Stimulated activated CD8-positive, alpha-beta memory T cell treated with anti-CD3 and anti-CD28 coated beads, Interleukin-15, amount 100 ng/mL, for 24 hours (primary cell): Measurements from ENCODE around the gene FOXK1.

ENCODE experiments used
- DNase-seq: peaks from one replicate; pipeline ENCODE4 v3.0.0-alpha.2; 2020; ENCODE audit warnings: low read depth

The FOXK1 gene

DNA sequence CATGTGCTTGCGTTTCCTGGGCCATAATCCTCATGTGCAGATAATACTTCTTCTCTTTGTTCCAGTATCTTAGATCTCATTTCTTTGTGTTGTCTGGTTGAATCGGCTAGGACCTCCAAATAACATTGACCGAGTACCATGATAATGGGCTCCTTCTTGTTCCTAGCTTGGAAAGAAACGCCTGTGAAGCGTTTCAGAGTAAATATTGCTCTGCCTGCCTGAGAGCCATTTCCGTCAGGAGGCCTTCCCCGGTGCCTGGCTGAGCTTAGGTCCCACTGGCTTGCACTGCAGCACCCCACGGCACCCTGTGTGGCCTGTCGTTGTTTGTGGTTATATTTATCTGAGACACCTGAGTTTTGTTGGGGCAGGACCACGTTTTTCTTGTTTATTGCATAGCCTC lies 17.7 kb downstream of the FOXK1 start:
- no peak for DNase-seq

DNA sequence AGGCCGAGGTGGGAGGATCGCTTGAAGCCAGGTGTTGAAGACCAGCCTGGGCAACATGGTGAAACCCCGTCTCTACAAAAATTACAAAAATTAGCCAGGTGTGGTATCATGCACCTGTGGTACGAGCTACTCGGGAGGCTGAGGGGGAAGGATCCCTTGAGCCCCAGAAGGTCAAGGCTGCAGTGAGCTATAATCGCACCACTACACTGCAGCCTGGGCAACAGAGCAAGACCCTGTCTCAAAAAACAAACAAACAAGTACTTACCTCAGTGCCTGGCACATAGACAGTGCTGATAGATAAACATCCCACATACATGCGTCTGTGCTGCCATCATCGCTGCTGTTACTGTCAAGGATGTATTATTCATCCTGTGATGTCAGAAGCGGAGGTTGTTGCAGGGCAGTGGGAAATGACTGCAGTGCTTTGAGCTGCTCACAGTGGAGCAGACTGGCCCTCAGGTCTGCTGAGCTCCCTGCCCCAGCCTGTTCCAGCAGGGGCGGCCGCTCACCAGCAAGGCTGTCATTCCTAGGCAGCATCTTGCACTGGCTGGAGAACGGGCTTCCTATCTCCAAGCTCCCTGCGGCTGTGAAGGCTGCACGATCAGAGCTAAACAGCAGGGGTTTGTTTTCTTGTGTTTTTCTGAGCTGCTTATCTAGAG lies 18.6 kb downstream of the FOXK1 start:
- no peak for DNase-seq

DNA sequence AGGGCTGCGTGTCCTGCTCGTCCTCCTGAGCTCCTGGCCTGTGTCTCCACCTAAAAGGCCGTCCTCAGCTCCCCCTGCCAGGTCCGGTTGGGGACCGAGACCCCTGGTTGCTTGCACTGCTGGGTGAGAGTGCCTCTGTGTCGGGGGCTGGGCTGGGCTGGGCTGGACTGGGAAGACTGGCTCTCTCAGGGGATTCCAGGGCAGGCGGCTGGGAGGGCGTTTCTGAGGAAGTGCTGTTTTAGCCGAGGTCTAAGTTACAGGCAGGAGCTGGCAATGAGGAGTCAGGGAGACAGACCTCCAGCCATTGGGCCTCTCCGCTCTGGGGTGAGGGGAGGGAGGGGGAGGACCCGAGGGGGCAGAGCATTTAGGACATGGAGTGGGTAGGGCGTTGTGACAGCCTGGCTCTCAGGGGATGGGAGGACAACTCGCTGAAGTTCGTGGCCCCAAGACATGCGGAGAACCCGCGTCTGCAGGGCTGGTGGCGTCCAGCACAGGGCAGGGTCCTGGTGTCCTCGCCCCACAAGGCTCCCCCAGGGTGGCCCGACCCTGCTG lies 20.9 kb downstream of the FOXK1 start:
- DNase-seq = no peak

DNA sequence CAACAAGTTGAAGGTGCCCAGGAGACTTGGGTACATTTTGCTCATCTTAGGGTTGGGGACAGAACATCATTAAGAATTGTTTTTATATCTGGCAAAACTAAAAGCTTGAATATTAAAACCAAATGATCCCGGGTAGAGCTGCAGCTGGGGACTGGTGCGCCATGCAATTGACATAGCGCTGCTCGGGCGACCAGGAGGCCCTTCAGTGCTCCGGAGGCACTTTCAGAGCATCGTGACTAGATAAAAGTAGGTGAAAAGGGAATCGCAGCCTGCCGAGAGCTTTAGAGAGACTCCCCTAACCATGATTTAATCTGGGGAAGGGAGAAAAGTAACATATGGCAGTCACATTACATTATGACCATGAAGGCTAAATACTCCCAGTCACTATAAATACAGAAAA lies 21.4 kb downstream of the FOXK1 start:
- no peak for DNase-seq

DNA sequence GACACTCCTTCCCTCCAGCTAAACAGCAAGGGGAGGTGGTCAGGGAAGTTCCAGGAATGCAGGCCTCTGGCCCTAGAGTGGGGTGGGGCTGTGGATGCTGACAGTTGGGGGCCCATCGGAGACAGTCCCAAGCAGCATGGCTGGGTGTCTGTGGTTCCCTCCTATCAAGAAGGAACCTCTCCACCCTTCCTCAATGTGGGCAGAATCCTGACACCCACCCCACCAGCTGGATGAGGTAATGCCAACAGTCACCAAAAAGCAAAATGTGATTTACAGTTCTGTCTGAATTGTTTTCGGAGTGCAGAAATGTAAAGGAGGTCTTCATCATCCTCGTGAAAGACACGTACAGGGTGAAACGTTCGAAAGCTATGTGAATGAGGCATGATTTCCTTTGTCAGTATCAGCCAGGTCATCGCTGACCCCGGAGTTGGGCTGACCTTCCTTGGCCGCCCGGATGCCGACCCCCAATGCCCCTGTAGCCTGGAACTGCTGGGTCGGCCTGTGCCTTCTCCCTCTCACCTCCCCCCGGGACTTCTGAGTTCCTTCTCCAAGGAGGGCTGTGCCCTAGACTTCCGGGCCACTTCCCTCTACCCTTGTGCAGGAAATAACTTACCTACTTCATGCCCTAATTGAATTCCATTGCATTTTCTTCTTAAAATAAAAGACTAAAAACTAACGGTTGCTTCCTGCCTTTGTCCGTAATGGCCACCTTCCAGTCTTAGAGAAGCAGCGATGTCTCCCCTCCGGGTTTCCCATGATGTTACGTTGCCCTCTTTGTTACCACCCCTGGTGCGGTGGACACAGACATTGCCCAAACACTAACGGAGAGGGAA lies 24.5 kb downstream of the FOXK1 start:
- DNase-seq = no peak

DNA sequence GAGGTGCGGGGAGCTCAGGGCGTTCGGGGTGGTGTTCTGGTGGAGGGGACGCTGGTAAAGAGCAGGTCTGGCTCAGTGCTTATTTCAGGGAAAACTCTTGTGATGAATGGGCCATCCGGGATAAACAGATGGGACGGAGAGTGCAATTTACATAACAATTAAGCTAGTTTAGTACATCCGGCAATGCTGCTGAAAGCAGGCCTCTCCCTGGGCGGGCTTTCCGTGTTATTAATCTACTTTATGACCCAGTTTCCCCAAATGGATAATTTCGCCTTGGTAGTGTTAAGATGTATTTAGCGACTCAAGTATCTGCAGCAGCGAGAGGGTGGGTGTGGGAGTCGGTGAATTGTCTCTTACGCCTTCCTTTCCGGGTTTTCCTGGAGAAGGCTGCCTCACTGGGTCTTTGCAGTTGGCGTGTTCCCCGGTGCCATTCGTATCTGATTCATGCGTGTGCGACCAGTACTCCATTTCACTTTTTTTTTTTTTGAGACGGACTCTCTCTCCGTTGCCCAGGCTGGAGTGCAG lies 25.2 kb downstream of the FOXK1 start:
- DNase-seq = no peak

DNA sequence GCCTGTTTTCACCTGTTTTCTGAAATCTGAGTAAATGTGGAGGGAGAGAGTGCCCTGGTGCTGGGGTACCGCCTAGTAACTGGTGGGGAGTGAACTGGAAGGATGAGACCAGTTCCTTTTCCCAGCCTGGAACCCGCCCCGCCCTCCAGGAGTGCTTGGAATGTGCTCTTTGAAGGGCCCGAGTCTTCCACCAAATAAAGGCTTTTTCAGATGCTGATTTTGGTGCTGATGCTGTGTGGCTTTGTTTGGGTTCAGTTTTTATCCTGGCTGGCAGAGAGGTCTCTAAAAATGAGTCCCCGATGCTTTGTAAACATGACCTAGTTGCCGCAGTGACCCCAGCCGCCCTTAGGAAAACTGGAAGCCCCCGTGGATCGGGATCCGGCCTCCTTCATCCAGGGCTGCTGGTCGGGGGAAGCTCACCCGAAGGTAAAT lies 25.9 kb downstream of the FOXK1 start:
- no peak for DNase-seq

DNA sequence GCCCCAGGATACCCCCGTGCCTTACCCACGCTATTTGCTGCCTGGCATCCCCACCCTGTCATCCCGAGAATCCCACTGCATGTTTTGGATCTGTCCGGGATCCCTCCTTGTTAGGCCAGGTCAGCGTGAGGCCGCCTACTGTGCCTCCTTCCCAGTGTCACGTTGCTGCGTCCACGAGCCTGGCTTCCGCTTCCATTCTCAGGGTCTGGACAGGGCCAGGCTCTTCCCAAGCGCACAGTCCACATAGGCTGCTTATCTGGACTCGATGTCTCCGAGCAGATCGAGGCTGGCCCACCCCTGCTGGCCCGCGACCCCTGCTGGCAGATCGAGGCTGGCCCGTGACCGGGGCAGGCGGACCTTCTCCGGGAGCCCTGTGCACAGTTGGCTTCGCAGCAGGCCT lies 27.1 kb downstream of the FOXK1 start:
- no peak for DNase-seq

DNA sequence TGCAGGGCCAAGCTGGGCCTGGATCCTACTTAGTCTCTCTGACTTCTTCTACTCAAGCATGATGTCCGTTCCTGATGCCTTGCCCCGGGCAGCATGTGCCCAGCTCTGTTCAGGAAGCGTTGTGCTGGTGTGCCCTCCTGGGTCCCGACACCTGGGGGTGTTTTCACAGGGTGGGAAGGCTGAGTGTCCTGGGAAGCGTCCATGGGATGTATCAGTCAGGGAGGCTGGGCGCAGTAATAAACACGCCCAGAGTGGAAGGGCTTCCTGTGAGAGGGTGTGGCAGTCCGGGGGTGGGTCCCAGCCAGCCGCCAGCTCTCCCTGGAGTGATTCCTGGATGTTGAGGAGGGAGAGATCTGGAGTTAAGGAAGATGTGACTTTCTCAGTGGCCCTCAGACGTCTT lies 29.0 kb downstream of the FOXK1 start:
- no peak for DNase-seq

DNA sequence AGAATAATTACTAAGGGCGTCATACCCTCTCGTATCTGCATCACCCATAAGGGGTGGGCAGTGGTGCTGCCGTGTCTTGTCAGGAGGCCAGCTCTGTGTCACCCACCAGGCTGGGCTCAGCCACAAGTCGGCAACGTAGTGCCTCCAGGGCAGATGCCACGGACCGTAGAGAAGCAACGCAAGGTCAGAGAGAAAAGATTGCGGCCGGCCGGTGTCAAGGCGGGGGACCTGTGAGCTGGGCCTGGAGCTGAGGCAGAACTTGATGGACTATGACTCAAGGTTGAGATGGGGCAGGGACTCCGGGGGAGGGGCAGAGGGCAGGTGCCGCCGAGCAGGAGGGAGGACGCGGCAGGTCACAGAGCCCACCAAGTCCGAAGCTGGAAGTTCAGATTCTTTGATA lies 29.5 kb downstream of the FOXK1 start:
- DNase-seq = no peak

DNA sequence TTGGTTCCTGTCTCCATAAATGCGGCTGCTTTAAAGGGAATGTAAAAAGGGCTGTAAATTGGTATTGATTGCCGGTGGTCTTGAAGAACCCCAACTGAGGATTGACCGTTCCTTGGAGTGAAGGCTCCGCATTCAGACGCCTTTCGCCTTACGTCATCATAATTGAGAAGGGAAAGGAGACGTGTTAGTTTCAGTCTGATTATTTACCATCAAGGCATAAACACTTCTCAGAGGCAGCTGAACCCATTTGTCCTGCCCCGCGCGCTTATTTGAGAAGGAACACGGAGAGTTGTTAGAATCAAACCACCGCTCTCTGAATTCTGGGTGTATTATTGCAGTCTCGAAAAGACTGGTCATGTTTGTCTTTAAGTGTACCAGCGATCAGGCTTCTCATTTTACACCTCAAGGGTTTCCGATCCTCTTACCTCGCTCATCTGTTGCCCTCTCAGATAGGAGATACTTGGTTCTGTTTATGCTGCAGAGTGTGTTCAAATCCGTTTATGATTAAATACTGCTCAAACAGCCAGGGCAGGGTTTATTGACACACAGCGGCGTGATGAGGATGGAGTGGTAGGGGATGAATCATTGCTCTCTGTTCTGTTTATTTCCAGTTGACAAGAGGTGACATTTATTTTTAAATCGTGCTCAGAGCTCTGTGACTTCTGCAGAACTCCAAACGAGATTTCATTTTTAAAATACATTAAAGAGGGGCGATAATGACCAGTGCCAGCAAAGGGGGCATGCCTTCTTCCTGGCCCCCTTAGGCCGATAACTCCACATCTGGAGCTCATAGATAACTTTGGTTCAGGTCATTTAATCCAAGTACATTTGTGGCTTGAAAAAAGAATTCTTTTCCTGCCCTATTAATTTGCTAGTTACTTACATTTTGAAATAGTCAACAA lies 30.4 kb downstream of the FOXK1 start:
- DNase-seq = no peak

DNA sequence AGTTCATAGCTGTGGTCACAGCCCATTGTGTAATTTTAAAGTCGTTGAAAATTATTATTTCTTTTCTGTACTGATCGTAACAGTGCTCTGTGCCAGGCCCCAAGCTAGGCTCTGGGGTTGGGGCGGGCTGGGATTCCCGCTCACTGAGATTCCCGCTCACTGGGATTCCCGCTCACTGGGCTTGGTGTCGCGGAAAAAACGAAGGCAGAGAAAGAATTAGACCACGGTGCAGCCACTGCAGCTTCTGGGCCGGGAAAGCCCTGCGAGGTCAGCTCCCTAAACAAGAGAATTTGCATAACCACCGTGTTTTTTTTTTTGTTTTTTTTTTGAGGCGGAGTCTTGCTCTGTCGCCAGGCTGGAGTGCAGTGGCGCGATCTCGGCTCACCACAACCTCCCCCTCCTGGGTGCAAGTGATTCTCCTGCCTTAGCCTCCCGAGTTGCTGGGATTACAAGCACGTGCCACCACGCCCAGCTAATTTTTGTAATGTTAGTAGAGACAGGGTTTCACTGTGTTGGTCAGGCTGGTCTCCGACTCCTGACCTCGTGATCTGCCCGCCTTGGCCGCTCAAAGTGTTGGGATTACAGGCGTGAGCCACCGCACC lies 31.2 kb downstream of the FOXK1 start:
- no peak for DNase-seq

DNA sequence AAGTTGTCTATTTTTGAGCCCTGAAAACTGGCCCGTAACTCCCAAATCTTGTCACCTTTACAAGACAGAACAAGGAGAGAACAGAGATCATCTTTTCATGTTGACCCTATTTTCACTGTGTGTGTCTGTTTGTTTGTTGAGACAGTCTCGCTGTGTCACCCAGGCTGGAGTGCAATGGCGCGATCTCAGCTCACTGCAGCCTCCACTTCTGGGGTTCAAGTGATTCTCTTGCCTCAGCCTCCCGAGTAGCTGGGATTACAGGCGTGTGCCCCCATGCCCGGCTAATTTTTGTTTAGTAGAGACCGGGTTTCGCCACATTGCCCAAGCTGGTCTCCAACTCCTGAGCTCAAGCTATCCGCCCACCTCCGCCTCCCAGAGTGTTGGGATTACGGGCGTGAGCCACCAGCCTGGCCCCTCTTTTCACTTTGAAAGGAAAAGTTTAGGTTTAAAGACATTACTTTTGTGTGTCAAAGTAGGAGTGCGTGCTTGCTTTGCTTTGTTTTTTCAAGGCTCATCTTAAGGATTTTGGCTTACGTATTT lies 32.1 kb downstream of the FOXK1 start:
- no peak for DNase-seq

DNA sequence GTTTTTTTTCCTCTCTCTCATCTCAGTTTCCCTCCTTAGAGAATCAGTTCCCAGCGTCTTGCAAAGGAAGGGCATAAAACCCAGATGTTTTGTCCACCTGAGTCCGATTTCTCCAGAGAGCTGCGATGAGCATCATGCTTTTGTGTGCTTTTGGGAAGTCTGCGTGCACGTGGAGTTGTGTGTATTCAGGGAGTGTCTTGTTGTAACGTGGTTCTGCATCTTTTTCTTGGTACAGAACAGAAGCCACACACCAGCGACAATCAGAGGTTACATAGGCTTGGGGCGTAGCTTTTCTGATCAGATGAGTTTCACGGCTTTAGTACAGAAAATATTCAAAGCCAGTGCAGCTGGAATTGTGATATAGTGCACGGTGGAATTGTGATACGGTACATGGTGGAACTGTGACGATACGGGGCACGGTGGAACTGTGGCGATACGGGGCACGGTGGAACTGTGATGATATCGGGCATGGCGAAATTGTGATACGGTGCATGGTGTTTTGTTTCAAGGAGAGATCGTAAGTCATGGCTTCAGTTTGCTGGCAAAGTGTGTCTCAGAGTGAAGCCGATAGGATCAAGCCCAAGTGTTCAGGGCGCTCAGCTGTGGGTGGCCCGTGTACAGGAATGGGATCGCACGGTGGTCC lies 32.8 kb downstream of the FOXK1 start:
- no peak for DNase-seq

DNA sequence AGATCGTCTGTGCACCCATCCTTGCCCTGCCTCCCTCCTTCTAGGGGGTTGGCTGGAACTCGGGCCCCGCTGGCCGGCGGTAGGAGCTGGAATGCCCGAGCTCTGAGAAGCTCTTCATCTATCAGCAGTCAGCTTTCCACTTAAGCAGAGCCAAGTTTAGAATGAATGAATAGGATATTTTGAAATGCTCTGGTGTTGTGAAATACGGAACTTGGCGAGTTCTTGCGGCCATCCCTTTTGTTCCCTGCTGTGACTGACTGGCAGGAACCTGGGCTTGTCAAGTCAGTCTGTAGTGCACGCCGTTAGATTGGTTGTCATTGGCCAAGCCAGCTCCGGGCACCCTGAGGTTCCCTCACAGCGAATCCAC lies 33.3 kb downstream of the FOXK1 start:
- DNase-seq = no peak

DNA sequence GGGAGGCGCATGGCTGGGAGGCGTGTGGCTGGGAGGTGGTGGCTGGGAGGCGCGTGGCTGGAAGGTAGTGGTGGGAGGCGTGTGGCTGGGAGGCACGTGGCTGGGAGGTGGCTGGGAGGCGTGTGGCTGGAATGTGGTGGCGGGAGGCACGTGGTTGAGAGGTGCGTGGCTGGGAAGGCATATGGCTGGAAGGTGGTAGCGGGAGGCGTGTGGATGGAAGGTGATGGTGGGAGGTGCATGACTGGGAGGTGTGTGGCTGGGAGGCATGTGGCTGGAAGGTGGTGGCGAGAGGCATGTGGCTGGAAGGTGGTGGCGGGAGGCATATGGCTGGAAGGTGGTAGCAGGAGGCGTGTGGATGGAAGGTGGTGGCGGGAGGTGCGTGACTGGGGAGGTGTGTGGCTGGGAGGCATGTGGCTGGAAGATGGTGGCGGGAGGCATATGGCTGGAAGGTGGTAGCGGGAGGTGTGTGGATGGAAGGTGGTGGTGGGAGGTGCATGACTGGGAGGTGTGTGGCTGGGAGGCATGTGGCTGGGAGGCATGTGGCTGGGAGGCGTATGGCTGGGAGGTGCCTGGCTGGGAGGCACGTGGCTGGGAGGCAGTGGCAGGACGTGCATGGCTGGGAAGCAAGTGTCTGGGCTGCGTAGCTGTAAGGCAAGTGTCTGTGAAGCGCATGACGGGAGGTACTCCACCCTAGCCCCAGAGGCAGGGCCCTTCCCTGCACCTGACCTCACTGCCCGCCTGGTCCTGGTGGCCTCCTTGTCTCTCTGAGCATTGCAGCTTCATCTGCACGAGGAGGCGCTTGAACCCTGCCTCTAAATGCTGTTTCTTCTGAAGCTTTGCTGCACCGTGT lies 35.1 kb downstream of the FOXK1 start:
- no peak for DNase-seq

DNA sequence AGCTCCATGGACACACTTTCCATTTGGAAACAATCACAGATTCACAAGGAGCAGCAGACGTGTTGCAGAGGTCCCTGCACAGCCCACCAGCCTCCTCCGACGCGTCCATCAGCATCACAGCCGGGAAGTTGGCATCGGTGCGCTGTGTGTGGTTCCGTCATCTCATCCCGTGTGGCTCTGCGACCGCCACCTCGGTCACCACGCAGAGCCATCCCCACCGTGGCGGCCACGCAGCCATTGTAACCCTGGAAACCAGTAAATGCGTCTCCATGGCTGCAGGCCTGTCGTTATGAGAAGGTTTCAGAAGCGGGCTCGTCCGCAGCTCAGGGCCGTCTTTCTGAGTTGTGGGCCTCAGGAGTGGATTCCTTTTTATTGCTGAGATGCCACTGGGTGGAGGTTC lies 36.0 kb downstream of the FOXK1 start:
- no peak for DNase-seq

DNA sequence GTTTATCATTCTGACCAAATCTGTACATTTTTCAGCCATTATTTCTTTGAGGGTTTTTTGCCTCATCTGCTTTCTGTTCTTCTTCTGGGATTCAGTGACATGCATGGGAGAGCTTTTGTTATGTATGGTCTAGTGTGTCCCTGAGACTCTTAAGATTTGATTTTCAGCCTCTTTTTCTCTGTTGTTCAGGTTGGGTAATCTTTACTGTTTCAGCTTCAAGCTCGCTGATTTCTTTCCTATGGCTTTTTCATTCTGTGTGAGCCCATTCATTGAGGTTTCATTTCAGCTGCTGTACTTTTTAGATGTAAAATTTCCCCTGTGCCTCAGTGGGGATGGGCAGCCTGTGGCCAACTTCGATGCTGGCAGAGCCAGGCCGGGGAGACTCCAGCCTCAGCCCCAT lies 38.1 kb downstream of the FOXK1 start:
- DNase-seq = no peak

DNA sequence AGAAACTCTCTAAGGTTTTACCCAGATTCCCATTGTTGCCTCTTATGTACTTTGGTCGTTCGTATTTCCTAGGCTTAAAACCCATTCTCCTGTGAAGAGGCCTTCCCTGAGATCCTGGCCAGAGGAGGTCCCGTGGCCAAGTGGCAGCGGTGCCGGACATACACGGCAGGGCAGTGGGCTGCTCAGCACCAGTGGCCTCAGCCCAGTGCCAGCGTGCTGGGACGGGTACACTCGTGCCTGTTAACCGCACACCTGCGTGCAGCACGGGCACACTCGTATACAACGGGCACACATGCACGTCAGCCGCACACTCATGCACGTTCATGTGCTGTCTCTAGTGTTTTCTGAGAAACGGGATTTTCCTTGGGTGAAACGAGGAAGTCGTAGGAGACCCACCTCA lies 40.2 kb downstream of the FOXK1 start:
- no peak for DNase-seq
